CD4-positive, alpha-beta memory T cell (primary cell): Measurements from ENCODE around the gene MAP4K1. TPM values are rescaled to one million over a fixed set of nuclear protein-coding genes. Genes with fewer than 3 reads are reported as not detected.

ENCODE experiments used
- CTCF ChIA-PET: fragments of 350-600 bp; sonication (Branson Sonifier 250); formaldehyde crosslinking; loops from one replicate; lab custom pipeline; 2021; ENCODE audit warnings: inconsistent platforms; ENCODE audit not compliant: partially characterized antibody; lab: Charles Lee
- POLR2A ChIA-PET: fragments of 350-600 bp; sonication (Branson Sonifier 250); formaldehyde crosslinking; loops from one replicate; lab custom pipeline; 2021; ENCODE audit not compliant: partially characterized antibody; lab: Charles Lee
- DNase-seq, 5 donors: peaks; one replicate each; pipeline versions ENCODE4 v3.0.0 to v3.0.0-alpha.2; 2020 to 2022; ENCODE audit warnings: mixed read lengths in 1 of 5
- H3K27ac ChIP-seq: one replicate; pipeline ENCODE4 v1.7.0; 2013; ENCODE audit warnings: low read depth, low read length
- H3K27me3 ChIP-seq: 2 replicates; pipeline ENCODE4 v1.7.0; 2013; ENCODE audit warnings: mild to moderate bottlenecking, low read length, moderate library complexity; ENCODE audit not compliant: insufficient read depth
- H3K36me3 ChIP-seq: 2 replicates; pipeline ENCODE4 v1.7.0; 2013; ENCODE audit warnings: mild to moderate bottlenecking, low read length, moderate library complexity; ENCODE audit not compliant: insufficient read depth
- H3K4me1 ChIP-seq: 2 replicates; pipeline ENCODE4 v1.7.0; 2013; ENCODE audit warnings: mild to moderate bottlenecking, low read length, moderate library complexity; ENCODE audit not compliant: insufficient read depth
- H3K4me3 ChIP-seq, 2 donors: one replicate each; pipeline ENCODE4 v1.7.0; 2013; ENCODE audit warnings: low read length in 2 of 2, mild to moderate bottlenecking in 1 of 2
- H3K9me3 ChIP-seq, 2 donors: one replicate each; pipeline ENCODE4 v1.7.0; 2013; ENCODE audit warnings: low read length in 2 of 2, control low read depth in 1 of 2; ENCODE audit not compliant: control insufficient read depth in 1 of 2
- H3K27ac Mint-ChIP-seq, 7 donors: one replicate each; pipeline ENCODE4 v1.8.0; 2020 to 2021; ENCODE audit warnings: mixed read lengths in 7 of 7, mild to moderate bottlenecking in 6 of 7, inconsistent platforms in 3 of 7, moderate library complexity in 3 of 7
- H3K27me3 Mint-ChIP-seq, 2 donors: one replicate each; pipeline ENCODE4 v1.8.0; 2020 to 2021; ENCODE audit warnings: mixed read lengths in 2 of 2
- H3K36me3 Mint-ChIP-seq, 2 donors: one replicate each; pipeline ENCODE4 v1.8.0; 2020 to 2021; ENCODE audit warnings: mixed read lengths in 2 of 2, inconsistent platforms in 1 of 2, mild to moderate bottlenecking in 1 of 2
- H3K4me1 Mint-ChIP-seq, 4 donors: one replicate each; pipeline ENCODE4 v1.8.0; 2020 to 2021; ENCODE audit warnings: mixed read lengths in 4 of 4, mild to moderate bottlenecking in 1 of 4
- H3K4me3 Mint-ChIP-seq, 8 donors: one replicate each; pipeline ENCODE4 v1.8.0; 2020 to 2021; ENCODE audit warnings: mixed read lengths in 8 of 8, mild to moderate bottlenecking in 7 of 8, moderate library complexity in 6 of 8, inconsistent platforms in 3 of 8
- H3K9me3 Mint-ChIP-seq, 8 donors: one replicate each; pipeline ENCODE4 v1.8.0; 2020 to 2021; ENCODE audit warnings: mixed read lengths in 8 of 8, mild to moderate bottlenecking in 5 of 8, inconsistent platforms in 3 of 8, moderate library complexity in 1 of 8
- intact Hi-C: fragments of 100-400 bp; cut with micrococcal nuclease; formaldehyde crosslinking; loops from one replicate; pipeline ENCODE4 v1.15.1; 2023
- polyA plus RNA-seq, 2 donors: library from polyadenylated mRNA; unstranded; fragments of 300-500 nt; fragmentation: Illumina TruSeq; gene quantifications; one replicate each; pipeline ENCODE4 v1.2.3, GENCODE V29; 2021
- total RNA-seq, 2 experiments: library from RNA; stranded (reverse); gene quantifications; one replicate each; pipeline ENCODE4 v1.2.3, GENCODE V29; 2021

Gene MAP4K1
- total and polyA plus RNA-seq, 4 experiments from 2014 or later: 142 to 361 (median 262) TPM

- DNase-seq: peak in 1 of 5 donors; percentile 11
- ChIA-PET POLR2A (interaction anchor here (0.8 to 2.9 kb wide), 8 partner anchors 28 to 387 kb away, joined by 3 to 23 read pairs (median 4); partner anchors contain the start of genes EIF3K, MAP4K1, MRPS12 and SARS2), CTCF (interaction anchor here (0.6 to 5.7 kb wide), 12 partner anchors 12 to 386 kb away, joined by 3 to 57 read pairs (median 4); partner anchors contain the start of genes EIF3K, FAM98C, MAP4K1 and MRPS12)
- Mint-ChIP-seq H3K27ac (peak overlapping the region in 3 of 7 donors; percentile 67 to 89 (median 77)), H3K4me1 (peaks cover 16 to 36% (median 23%) of the 10 kb centered on the region in 4 donors), H3K4me3 (peak overlapping the region in 7 of 8 donors; percentile 21 to 76 (median 56)), H3K36me3 (peaks cover 0 to under 1% of the 10 kb centered on the region in 2 donors), H3K27me3 (no peaks in the 10 kb centered on the region), H3K9me3 (no peaks in the 10 kb centered on the region)
- Histone ChIP-seq H3K36me3 (no peaks in the 10 kb centered on the region), H3K4me3 (no peak overlapping the region), H3K27me3 (no peaks in the 10 kb centered on the region), H3K27ac (no peak overlapping the region), H3K9me3 (no peaks in the 10 kb centered on the region), H3K4me1 (peaks cover 26% of the 10 kb centered on the region)
- intact Hi-C loops: loop anchor here (1.0 kb wide), 4 partner anchors 29 to 386 kb away; partner anchors contain the start of genes EIF3K, MRPS12 and SARS2
Measured at GRCh38 chr19:38543807-38544568, 73.8 kb downstream of the MAP4K1 start.

- Mint-ChIP-seq H3K27ac (no peak overlapping the region), H3K36me3 (peaks cover 0 to 2% of the 10 kb centered on the region in 2 donors), H3K4me1 (peaks cover 23 to 42% (median 30%) of the 10 kb centered on the region in 4 donors), H3K27me3 (no peaks in the 10 kb centered on the region), H3K9me3 (no peaks in the 10 kb centered on the region), H3K4me3 (no peak overlapping the region)
- no peaks in the 10 kb centered on the region for H3K27me3 ChIP-seq
- no peaks in the 10 kb centered on the region for H3K9me3 ChIP-seq
- no peaks in the 10 kb centered on the region for H3K36me3 ChIP-seq
- H3K27ac ChIP-seq: no peak overlapping the region
- POLR2A ChIA-PET: interaction anchor here (0.8 to 2.9 kb wide), 6 partner anchors 28 to 388 kb away, joined by 4 to 23 read pairs (median 6); partner anchors contain the start of genes EIF3K, MAP4K1, MRPS12 and SARS2
- H3K4me3 ChIP-seq: no peak overlapping the region
- intact Hi-C loops: no loop called here
- H3K4me1 ChIP-seq: peaks cover 30% of the 10 kb centered on the region
- CTCF ChIA-PET: interaction anchor here (0.6 to 5.7 kb wide), 6 partner anchors 12 to 386 kb away, joined by 3 to 57 read pairs (median 20); partner anchors contain the start of genes EIF3K, MAP4K1, MRPS12 and SARS2
- DNase-seq: no peak
Measured at GRCh38 chr19:38543286-38543806, 74.4 kb downstream of the MAP4K1 start.

- no peak overlapping the region for H3K27ac ChIP-seq
- no peaks in the 10 kb centered on the region for H3K9me3 ChIP-seq
- H3K4me3 ChIP-seq: no peak overlapping the region
- Mint-ChIP-seq H3K27ac (no peak overlapping the region), H3K27me3 (no peaks in the 10 kb centered on the region), H3K4me1 (peaks cover 26 to 55% (median 41%) of the 10 kb centered on the region in 4 donors), H3K9me3 (peaks cover 0 to 2% (median 0%) of the 10 kb centered on the region in 8 donors), H3K36me3 (peaks cover 0 to 2% of the 10 kb centered on the region in 2 donors), H3K4me3 (no peak overlapping the region)
- H3K27me3 ChIP-seq: no peaks in the 10 kb centered on the region
- no peak for DNase-seq
- peaks cover 43% of the 10 kb centered on the region for H3K4me1 ChIP-seq
- ChIA-PET POLR2A (no interaction called here), CTCF (interaction anchor here (1.4 to 5.7 kb wide), 4 partner anchors 22 to 93 kb away, joined by 3 to 57 read pairs (median 35); partner anchors contain the start of genes EIF3K and MAP4K1)
- no peaks in the 10 kb centered on the region for H3K36me3 ChIP-seq
- intact Hi-C loops: no loop called here
Measured at GRCh38 chr19:38542040-38542439, 75.7 kb downstream of the MAP4K1 start.

- Histone ChIP-seq H3K36me3 (no peaks in the 10 kb centered on the region), H3K27me3 (no peaks in the 10 kb centered on the region), H3K4me3 (peak overlapping the region in 1 of 2 donors; percentile 2), H3K27ac (no peak overlapping the region), H3K9me3 (peaks cover 0 to 4% of the 10 kb centered on the region in 2 donors), H3K4me1 (peaks cover 52% of the 10 kb centered on the region)
- Mint-ChIP-seq H3K4me3 (peak overlapping the region in 4 of 8 donors; percentile 12 to 81 (median 69)), H3K27ac (peak overlapping the region in 6 of 7 donors; percentile 36 to 95 (median 75)), H3K9me3 (peaks cover 0 to 11% (median 2%) of the 10 kb centered on the region in 8 donors), H3K27me3 (no peaks in the 10 kb centered on the region), H3K36me3 (peaks cover 2 to 4% of the 10 kb centered on the region in 2 donors), H3K4me1 (peaks cover 32 to 62% (median 49%) of the 10 kb centered on the region in 4 donors)
- ChIA-PET CTCF (interaction anchor here (0.5 to 3.3 kb wide), 3 partner anchors 24 to 79 kb away, joined by 4 to 41 read pairs (median 9); partner anchors contain the start of gene EIF3K), POLR2A (interaction anchor here (0.6 to 3.8 kb wide), 4 partner anchors 24 to 95 kb away, joined by 3 to 36 read pairs (median 6); partner anchors contain the start of genes EIF3K and MAP4K1)
- DNase-seq: no peak
- intact Hi-C loops: loop anchor here (1.0 kb wide), 2 partner anchors 24 to 391 kb away; partner anchors contain the start of genes MRPS12 and SARS2
Measured at GRCh38 chr19:38539751-38540150, 78.0 kb downstream of the MAP4K1 start.

GRCh38 chr19:38538793-38539528 lies 78.8 kb downstream of the MAP4K1 start:
- peaks cover 24 to 61% (median 41%) of the 10 kb centered on the region in 4 donors for H3K4me1 Mint-ChIP-seq
- peaks cover 2 to 4% of the 10 kb centered on the region in 2 donors for H3K36me3 Mint-ChIP-seq
- Histone ChIP-seq H3K27ac (peak overlapping the region; percentile 12), H3K4me1 (peaks cover 44% of the 10 kb centered on the region), H3K4me3 (peak overlapping the region in 1 of 2 donors; percentile 33), H3K27me3 (no peaks in the 10 kb centered on the region), H3K9me3 (peaks cover 0 to 4% of the 10 kb centered on the region in 2 donors), H3K36me3 (no peaks in the 10 kb centered on the region)
- peak overlapping the region; percentile 82 to 95 (median 87) for H3K27ac Mint-ChIP-seq
- POLR2A ChIA-PET: interaction anchor here (0.7 to 3.8 kb wide), 18 partner anchors 10 to 339 kb away, joined by 3 to 36 read pairs (median 5); partner anchors contain the start of genes EIF3K, GGN, MAP4K1 and RINL
- intact Hi-C loops: loop anchor here (1.0 kb wide), 2 partner anchors 24 to 391 kb away; partner anchors contain the start of genes MRPS12 and SARS2
- CTCF ChIA-PET: interaction anchor here (0.6 to 3.3 kb wide), 9 partner anchors 10 to 420 kb away, joined by 3 to 41 read pairs (median 4); partner anchors contain the start of gene EIF3K
- peak; percentile 66 to 81 (median 72) for DNase-seq
- H3K4me3 Mint-ChIP-seq: peak overlapping the region; percentile 43 to 82 (median 69)
- peaks cover 0 to 13% (median 4%) of the 10 kb centered on the region in 8 donors for H3K9me3 Mint-ChIP-seq
- no peaks in the 10 kb centered on the region for H3K27me3 Mint-ChIP-seq

GRCh38 chr19:38538386-38538785 lies 79.4 kb downstream of the MAP4K1 start:
- no peaks in the 10 kb centered on the region for H3K27me3 Mint-ChIP-seq
- H3K4me1 ChIP-seq: peaks cover 41% of the 10 kb centered on the region
- H3K36me3 ChIP-seq: no peaks in the 10 kb centered on the region
- peak overlapping the region; percentile 82 to 95 (median 87) for H3K27ac Mint-ChIP-seq
- intact Hi-C loops: no loop called here
- H3K36me3 Mint-ChIP-seq: peaks cover 2 to 4% of the 10 kb centered on the region in 2 donors
- ChIA-PET POLR2A (interaction anchor here (0.7 to 3.8 kb wide), 19 partner anchors 9 to 340 kb away, joined by 3 to 36 read pairs (median 5); partner anchors contain the start of genes EIF3K, FAM98C, GGN and MAP4K1), CTCF (interaction anchor here (0.6 to 3.3 kb wide), 9 partner anchors 10 to 294 kb away, joined by 3 to 41 read pairs (median 4); partner anchors contain the start of gene EIF3K)
- no peak for DNase-seq
- peaks cover 0 to 13% (median 4%) of the 10 kb centered on the region in 8 donors for H3K9me3 Mint-ChIP-seq
- H3K4me3 ChIP-seq: peak overlapping the region in 1 of 2 donors; percentile 33
- peaks cover 24 to 57% (median 39%) of the 10 kb centered on the region in 4 donors for H3K4me1 Mint-ChIP-seq
- H3K4me3 Mint-ChIP-seq: peak overlapping the region; percentile 43 to 82 (median 69)
- H3K9me3 ChIP-seq: peaks cover 0 to 4% of the 10 kb centered on the region in 2 donors
- no peak overlapping the region for H3K27ac ChIP-seq
- H3K27me3 ChIP-seq: no peaks in the 10 kb centered on the region
